ENCODE results near the gene DACT2.
"Not testable (repeated sequence)": the region's sequence is repeated elsewhere in the genome, so short reads cannot be mapped to it uniquely, and the experiment has no call there.

The DACT2 gene

DNA sequence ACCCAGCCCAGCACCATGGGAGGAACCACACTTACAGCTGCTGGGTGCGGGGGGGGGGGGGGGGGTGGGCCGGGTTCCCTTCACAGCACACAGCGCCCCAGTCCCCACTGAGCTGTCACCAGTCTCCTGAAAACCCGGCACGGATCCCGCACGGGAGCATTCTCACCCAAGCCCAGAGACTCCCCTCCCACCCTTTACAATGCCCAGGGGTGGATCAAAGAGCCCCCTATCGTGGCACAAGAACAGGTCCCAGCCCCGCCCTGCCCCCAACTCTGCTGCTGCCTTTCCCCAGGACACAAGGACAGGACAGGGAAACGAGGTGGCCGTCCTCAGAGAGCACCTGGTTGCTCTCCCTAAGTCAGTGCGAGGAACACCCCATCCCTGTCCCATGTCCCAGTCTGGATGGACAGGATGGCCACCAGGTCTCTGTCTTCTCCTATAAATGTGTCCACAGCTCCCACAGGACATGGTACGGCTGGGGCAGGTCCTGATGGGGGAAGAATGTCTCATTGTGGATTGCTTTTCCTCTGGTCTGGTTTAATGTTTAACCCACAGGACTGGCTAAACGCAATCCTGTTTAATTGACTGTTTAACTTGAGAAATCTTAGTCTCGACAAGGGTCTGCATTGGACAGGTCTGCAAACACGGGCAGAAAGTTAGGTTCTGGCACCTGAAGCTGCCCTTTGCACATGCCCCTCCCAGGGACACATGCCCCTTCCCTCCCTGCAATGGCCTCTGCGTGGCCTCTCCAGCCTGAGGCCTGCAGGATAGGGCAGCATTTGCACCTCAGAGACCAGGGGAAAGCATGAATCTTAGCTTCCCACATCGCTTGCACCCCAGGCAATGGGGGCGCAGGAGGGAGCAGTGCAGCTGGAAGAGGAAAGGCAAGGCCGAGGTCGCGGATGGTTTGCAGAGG is 45.3 kb downstream of the DACT2 start:
- in situ Hi-C loops (cut with MboI; ENCODE audit: low sequenced_read_pairs): no loop called here
- Histone ChIP-seq H3K27me3 (ENCODE audit: low read depth) (no peaks in the 10 kb centered on the region), H3K4me3 (no peak overlapping the region), H3K4me1 (no peaks in the 10 kb centered on the region), H3K9me3 (no peaks in the 10 kb centered on the region), H3K36me3 (replicated peaks) (no peaks in the 10 kb centered on the region)
- no peak for DNase-seq (ENCODE audit: low spot score in 2 of 2)

DNA sequence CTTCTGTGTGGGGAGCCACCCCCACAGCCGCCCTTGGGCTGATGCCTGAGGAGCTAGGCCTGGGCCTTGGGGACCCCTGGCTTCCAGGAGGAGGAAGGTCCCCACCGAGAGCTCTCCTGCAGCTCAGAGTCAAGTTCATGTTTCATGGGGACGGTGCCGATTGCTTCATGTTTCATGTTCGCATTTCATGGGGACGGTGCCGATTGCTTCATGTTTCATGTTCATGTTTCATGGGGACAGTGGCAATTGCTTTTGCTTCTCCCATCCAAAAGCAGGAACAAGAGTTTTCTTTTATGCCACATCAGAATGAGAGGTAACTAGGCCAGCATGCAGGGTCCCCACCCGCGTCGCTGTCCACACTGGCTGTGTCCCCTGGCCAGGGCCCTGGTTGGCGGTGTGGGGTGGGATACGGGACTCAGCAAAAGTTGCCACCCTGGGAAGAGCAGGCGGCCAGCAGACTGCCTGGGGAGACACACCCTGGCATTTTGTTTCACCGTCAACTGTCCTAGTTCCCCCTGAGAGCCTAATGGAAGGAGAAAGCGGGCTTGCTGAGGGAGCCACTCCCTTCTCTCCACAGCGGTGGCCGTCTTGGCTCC is 46.0 kb downstream of the DACT2 start:
- H3K4me1 ChIP-seq: no peaks in the 10 kb centered on the region
- no peaks in the 10 kb centered on the region for H3K36me3 ChIP-seq (replicated peaks)
- H3K27me3 ChIP-seq (ENCODE audit: low read depth): no peaks in the 10 kb centered on the region
- in situ Hi-C loops (cut with MboI; ENCODE audit: low sequenced_read_pairs): no loop called here
- DNase-seq (ENCODE audit: low spot score in 2 of 2): no peak
- no peaks in the 10 kb centered on the region for H3K9me3 ChIP-seq
- H3K4me3 ChIP-seq: no peak overlapping the region

DNA sequence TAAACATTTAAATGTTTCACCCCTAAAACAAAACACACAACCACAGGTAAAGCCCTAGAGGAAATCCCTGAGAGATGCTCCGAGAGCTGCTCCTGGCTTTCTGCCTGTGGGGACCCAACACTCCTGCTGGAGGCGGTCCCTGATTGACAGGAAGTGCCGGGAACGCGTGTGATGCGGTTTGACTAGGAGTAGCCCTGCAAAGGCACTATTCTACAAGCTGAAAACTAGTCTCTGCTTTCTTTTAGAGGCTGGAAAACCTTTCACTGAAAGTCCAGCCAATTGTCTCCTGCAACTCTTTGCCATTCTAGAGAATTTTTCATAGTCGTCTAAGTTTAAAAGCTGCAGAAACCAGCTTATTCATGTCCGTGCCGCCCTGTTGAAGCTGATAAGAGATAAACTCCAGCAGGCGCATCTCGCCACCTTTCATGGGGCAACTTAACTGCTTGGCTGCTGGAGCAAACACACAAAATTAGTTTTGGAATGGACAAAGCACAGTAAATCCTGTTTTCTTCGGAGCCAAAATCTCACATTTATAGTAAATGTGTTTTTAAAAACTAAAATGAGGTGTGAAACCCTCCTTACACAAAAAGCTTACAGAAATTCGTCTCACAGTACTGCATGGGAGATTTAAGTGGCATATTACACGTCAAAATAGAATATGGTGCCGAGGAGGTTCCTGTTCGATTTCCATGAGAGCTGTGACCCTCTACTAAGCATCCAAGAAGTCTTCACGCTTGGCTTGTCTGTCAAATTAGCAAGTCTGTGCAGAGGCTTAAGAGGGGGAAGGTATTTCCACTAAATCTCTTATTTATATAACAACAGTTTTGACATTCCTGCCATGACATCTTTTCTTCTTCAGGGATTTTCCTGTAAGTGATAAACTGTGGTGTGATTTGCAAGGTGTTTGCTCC is 46.9 kb downstream of the DACT2 start:
- in situ Hi-C loops (cut with MboI; ENCODE audit: low sequenced_read_pairs): no loop called here
- H3K4me3 ChIP-seq: no peak overlapping the region
- no peaks in the 10 kb centered on the region for H3K4me1 ChIP-seq

DNA sequence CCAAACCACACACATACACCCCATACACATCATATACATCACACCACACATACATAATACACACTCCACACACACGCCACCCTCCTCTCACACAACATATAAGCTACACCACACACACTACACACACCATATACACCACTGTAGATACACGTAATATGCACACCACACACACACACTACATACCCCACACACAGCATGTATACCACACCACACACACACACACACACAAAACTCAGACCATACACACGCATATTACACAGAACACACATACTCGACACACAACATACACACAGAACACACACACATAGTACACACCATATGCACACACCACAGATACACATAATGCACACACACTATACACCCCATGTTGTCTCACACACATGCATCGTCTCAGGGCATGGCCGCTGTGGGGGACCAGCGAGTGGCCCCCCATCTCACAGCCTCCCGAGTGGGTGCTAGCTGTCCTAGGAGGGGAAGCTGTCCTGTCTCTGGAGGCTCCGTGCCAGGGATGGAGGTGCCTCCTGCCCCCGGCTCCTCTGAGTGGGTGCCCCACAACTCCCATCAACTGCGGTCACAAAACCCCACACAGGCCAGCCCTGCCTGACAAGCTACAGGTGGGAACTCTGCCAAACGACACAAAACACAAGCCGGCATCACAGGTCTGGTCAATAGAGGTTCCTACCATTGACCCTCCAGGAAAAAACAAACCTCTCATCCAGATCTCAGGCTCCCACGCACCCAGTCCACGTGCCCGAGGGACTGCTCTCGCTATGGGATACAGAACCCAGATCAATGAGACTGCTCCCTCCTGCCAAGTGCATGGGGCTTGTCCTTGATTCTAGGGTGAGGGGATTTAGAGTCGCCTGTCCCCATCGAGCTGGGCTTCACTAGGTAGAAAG is 49.1 kb downstream of the DACT2 start:
- Histone ChIP-seq H3K9me3 (no peaks in the 10 kb centered on the region), H3K4me3 (no peak overlapping the region), H3K36me3 (replicated peaks) (no peaks in the 10 kb centered on the region), H3K4me1 (no peaks in the 10 kb centered on the region), H3K27me3 (ENCODE audit: low read depth) (no peaks in the 10 kb centered on the region)
- no peak for DNase-seq (ENCODE audit: low spot score in 2 of 2)
- in situ Hi-C loops (cut with MboI; ENCODE audit: low sequenced_read_pairs): no loop called here

More for the DNA sequence above, 46.9 kb downstream of the DACT2 start:
- Histone ChIP-seq H3K27me3 (ENCODE audit: low read depth) (no peaks in the 10 kb centered on the region), H3K36me3 (replicated peaks) (no peaks in the 10 kb centered on the region), H3K9me3 (no peaks in the 10 kb centered on the region)
- DNase-seq (ENCODE audit: low spot score in 2 of 2): peak in 1 of 2 experiments; percentile 12

DNA sequence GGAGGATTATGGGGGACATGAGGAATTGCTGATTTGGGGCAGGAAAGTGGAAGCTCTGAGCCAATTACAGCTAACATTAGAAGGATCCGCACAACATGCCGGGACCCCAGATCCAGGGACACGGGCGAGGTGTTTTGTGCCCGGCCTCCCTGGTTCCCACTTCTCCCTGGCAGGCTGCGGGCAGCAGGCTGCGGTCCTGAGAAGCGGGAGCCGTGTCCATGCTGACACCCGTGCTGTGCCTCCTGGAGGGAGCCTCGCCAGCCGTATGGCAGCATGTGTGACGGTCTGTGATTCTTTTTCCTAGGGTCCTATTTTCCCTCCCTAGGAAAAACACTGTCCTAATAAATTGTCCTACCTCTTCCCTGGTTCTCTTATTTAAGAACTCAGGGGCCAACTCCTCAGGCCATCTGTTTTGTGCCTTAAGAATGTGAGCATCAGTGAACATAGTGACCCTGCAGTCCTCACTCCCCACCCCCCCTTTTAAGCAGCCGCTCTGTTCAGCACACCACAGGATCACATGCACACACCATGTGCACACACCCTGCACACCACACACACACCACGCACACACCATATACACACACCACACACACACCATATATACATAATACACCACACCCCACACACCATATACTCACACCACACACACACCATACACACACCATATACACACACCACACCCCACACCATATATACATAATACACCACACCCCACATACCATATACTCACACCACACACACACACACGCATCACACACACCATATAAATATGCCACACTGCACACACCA is 49.9 kb downstream of the DACT2 start:
- in situ Hi-C loops (cut with MboI; ENCODE audit: low sequenced_read_pairs): no loop called here

DNA sequence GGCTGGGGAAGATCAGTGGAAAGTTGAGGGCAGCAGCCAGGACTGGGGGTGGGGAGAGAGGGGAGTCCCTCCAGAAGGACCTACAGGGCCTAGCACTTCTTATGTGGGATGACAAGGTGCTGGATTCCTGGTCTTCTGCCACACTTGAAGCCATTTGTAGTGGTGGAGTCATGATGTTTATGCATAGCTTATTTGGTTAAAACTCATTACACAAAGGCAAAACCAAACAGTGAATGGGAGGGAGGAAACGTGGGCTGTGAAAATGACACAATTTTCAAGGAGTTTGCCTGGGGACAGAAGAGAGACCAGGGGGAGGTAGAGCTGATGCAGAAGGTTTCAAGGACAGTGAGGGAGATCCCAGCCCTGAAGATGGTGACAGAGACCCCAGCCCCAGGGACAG is 50.8 kb downstream of the DACT2 start:
- DNase-seq (ENCODE audit: low spot score in 2 of 2): no peak
- Histone ChIP-seq H3K9me3 (no peaks in the 10 kb centered on the region), H3K4me3 (no peak overlapping the region), H3K36me3 (replicated peaks) (no peaks in the 10 kb centered on the region), H3K4me1 (no peaks in the 10 kb centered on the region), H3K27me3 (ENCODE audit: low read depth) (no peaks in the 10 kb centered on the region)
- in situ Hi-C loops (cut with MboI; ENCODE audit: low sequenced_read_pairs): no loop called here

More for the DNA sequence above, 49.9 kb downstream of the DACT2 start:
- Histone ChIP-seq H3K4me1 (no peaks in the 10 kb centered on the region), H3K4me3 (no peak overlapping the region), H3K9me3 (no peaks in the 10 kb centered on the region), H3K27me3 (ENCODE audit: low read depth) (no peaks in the 10 kb centered on the region), H3K36me3 (replicated peaks) (no peaks in the 10 kb centered on the region)
- DNase-seq (ENCODE audit: low spot score in 2 of 2): no peak

DNA sequence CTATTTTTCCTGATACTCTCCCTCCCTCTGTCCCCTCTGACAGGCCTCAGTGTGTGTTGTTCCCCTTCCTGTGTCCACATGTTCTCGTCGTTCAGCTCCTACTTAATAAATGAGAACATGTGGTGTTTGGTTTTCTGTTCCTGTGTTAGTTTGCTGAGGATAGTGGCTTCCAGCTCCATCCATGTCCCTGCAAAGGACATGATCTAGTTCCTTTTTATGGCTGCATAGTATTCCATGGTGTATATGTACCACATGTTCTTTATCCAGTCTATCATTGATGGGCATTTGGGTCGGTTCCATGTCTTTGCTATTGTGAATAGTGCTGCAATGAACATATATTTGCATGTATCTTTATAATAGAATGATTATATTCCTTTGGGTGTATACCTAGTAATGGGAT is 51.8 kb downstream of the DACT2 start:
- H3K4me1 ChIP-seq; H3K9me3 ChIP-seq; H3K36me3 ChIP-seq (replicated peaks); H3K4me3 ChIP-seq; DNase-seq (ENCODE audit: low spot score in 2 of 2); H3K27me3 ChIP-seq (ENCODE audit: low read depth); in situ Hi-C loops (cut with MboI; ENCODE audit: low sequenced_read_pairs): not testable (repeated sequence)

DNA sequence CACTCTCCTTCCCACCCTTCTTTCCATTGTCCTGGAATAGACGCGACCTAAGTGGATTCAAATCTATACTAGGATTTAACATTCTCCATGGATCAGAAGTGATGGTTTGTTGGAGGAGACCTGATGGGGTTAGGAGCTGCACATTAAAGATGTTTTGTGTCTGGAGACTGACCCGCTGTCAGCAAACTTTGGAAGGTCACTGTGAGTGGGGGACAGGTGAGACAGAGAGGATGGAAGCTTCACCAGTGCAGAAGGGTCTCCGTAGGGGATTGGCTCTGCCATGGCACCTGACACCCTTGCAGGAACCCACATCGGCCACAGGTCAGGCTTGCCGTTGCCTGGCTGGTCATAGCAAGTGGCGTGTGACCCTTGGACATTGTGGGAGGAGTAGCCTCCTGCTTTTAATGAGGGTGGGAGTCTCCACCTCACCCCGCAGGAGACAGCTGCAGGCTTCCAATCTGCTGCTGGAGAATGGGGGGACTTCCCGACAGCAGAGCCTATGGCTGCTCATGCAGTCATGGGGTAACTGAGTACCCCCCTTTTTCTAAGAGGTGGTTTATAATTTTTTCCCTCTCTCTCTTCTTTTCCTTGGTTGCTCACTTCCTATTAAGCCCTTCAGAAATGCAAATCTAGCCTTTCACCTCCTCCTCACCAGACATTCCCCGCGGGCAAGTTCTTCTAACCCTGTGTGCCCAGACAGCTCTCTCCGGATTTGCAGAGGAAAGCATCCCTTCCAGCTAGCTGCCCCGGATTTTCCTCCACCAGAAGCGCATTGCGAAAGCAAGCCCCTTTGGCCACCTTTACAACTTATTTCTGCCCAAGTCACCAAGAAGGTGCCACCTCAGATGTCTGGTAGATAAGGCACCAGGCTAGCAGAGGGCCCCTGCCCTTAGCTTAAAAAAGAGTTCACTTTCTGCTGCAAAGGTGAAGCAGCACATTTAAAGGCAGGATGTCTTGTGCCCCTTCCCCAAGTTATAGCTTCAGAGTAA is 53.5 kb downstream of the DACT2 start:
- H3K4me3 ChIP-seq: no peak overlapping the region

DNA sequence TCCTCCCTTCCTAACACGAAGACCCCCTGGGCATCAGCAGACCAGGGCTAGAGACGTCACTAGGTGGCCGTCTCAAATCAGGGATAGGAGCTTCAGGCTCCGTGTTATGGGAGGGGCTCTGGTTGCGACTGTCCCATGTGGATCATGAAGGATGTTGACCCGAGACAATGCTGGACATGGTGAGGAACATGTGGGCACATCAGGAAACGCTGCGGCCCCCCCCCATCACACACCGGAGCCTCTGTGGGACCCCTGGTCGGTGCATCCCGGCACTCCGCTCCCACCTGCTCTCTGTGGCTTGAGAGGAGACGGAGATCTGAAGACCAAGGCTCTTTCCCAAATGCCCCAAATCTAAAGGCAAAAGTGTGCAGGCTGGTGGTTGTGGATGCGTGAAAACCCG is 54.2 kb downstream of the DACT2 start:
- no peak overlapping the region for H3K4me3 ChIP-seq
- H3K36me3 ChIP-seq (replicated peaks): no peaks in the 10 kb centered on the region
- DNase-seq (ENCODE audit: low spot score in 2 of 2): no peak
- H3K4me1 ChIP-seq: no peaks in the 10 kb centered on the region
- H3K27me3 ChIP-seq (ENCODE audit: low read depth): no peaks in the 10 kb centered on the region
- H3K9me3 ChIP-seq: no peaks in the 10 kb centered on the region
- in situ Hi-C loops (cut with MboI; ENCODE audit: low sequenced_read_pairs): no loop called here

More for the DNA sequence above, 53.5 kb downstream of the DACT2 start:
- no peaks in the 10 kb centered on the region for H3K36me3 ChIP-seq (replicated peaks)
- DNase-seq (ENCODE audit: low spot score in 2 of 2): no peak
- H3K27me3 ChIP-seq (ENCODE audit: low read depth): no peaks in the 10 kb centered on the region
- no peaks in the 10 kb centered on the region for H3K9me3 ChIP-seq
- in situ Hi-C loops (cut with MboI; ENCODE audit: low sequenced_read_pairs): no loop called here
- H3K4me1 ChIP-seq: no peaks in the 10 kb centered on the region

DNA sequence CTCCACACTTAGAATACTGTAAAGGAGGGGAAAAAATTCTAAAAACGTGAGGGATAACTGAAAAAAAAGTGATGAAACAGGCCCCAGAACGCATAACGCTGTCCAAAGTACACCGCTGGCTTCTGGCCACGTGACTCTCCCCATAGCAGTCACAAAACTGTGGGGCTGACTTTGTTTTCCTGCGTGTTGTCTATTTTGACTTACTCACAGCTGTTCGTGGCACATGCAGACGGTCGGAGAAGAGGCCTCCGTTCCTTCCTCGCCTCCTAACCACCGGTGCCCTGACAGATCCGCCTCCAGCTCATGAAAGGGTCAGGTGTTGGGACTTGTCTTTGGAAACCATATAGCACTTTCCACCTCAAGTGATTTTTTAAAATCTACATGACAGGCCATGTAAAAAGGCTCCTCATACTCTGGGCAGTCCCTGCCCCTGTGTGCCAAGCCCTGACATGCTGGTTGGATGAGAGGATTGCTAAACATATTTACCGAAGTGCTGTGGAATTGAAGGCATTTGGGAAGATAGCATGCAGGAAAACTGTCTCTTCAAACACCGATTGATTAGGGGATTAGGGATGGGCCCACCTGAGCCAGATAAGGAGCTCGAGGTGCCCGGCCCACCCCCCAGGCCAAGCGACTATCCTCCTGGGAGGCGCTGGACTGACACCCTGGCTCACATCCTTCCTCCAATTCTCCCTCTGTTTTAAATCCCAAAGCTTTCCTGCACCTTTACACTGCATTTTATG is 54.8 kb downstream of the DACT2 start:
- H3K4me1 ChIP-seq: no peaks in the 10 kb centered on the region
- no peak overlapping the region for H3K4me3 ChIP-seq
- H3K36me3 ChIP-seq (replicated peaks): no peaks in the 10 kb centered on the region
- H3K9me3 ChIP-seq: no peaks in the 10 kb centered on the region
- in situ Hi-C loops (cut with MboI; ENCODE audit: low sequenced_read_pairs): no loop called here
- DNase-seq (ENCODE audit: low spot score in 2 of 2): no peak
- H3K27me3 ChIP-seq (ENCODE audit: low read depth): no peaks in the 10 kb centered on the region

DNA sequence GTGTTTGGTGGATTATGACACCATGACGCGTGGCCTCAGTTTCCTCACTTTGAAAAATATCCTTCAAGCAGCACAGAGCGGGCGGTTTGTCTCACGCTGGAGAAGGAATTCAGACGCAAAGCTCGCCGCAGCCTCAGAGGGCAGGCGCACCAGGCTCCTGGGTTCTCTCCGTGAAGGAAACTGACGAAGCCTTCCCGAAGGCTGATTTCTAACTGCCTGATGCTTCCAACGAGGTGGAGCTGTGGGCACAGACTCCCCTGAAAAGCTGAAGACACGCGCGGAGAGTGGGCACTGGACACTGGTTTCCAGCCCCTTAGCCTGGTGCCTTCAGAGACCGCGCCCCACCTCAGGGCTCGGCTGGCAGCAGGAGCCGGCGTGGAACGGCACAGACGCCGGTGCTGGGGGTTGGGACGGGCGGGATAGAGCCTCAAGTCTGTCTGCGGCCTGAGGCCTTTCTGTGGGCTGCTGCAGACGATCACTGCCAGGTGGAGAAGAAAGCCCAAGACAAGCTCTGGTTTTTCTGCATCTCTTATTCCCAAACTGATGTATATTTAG is 56.1 kb downstream of the DACT2 start:
- DNase-seq (ENCODE audit: low spot score in 2 of 2): no peak
- Histone ChIP-seq H3K27me3 (ENCODE audit: low read depth) (no peaks in the 10 kb centered on the region), H3K4me1 (no peaks in the 10 kb centered on the region), H3K36me3 (replicated peaks) (no peaks in the 10 kb centered on the region), H3K4me3 (no peak overlapping the region), H3K9me3 (no peaks in the 10 kb centered on the region)
- in situ Hi-C loops (cut with MboI; ENCODE audit: low sequenced_read_pairs): no loop called here

All from HAP-1 (cell line).